Sigmoid colon (tissue), 7 donors: ENCODE data around the gene PRKG1. TPM values are rescaled to one million over a fixed set of nuclear protein-coding genes. Genes with fewer than 3 reads are reported as not detected.

ENCODE experiments used
- DNase-seq: peaks from one replicate; pipeline ENCODE4 v3.0.0-alpha.2; 2019
- H3K27ac ChIP-seq, 4 donors: fragments of 200-600 bp; sonication (generic); one replicate each; pipeline ENCODE4 v1.5.1; 2016 to 2019; ENCODE audit warnings: mild to moderate bottlenecking in 1 of 4
- H3K27me3 ChIP-seq, 3 donors: fragments of 200-600 bp; sonication (generic); one replicate each; pipeline ENCODE4 v1.5.1; 2019; ENCODE audit warnings: mild to moderate bottlenecking in 1 of 3
- H3K36me3 ChIP-seq, 4 donors: fragments of 200-600 bp; sonication (generic); one replicate each; pipeline ENCODE4 v1.5.1; 2016 to 2019
- H3K4me1 ChIP-seq, 4 donors: fragments of 200-600 bp; sonication (generic); one replicate each; pipeline ENCODE4 v1.5.1; 2017 to 2019
- H3K4me3 ChIP-seq, 4 donors: fragments of 200-600 bp; sonication (generic); one replicate each; pipeline ENCODE4 v1.5.1; 2017 to 2019; ENCODE audit warnings: mild to moderate bottlenecking in 2 of 4, moderate library complexity in 1 of 4
- H3K9me3 ChIP-seq, 4 donors: fragments of 200-600 bp in 3 of 4; sonication (generic) in 3 of 4; one replicate each; pipeline versions ENCODE4 v1.5.1 to v1.6.1; 2013 to 2019
- EP300 ChIP-seq, 4 donors: sonication (generic); formaldehyde crosslinking; IDR thresholded peaks; one replicate each; pipeline ENCODE4 v1.6.1; 2017; ENCODE audit warnings: antibody characterized with exemption in 4 of 4
- POLR2A ChIP-seq, 2 donors: fragments of 450-650 bp; IDR thresholded peaks; one replicate each; pipeline ENCODE4 v1.6.1; 2016; ENCODE audit warnings: antibody characterized with exemption in 2 of 2, mild to moderate bottlenecking in 2 of 2, moderate library complexity in 2 of 2
- POLR2AphosphoS5 ChIP-seq, 4 donors: sonication (generic); formaldehyde crosslinking; IDR thresholded peaks; one replicate each; pipeline ENCODE4 v1.6.1; 2017; ENCODE audit warnings: antibody characterized with exemption in 4 of 4
- WGBS, 2 donors: extraction: QIAGEN DNeasy Blood & Tissue Kit; methylation state at CpG; one replicate each; pipeline ENCODE4 v1.1.7; 2013; 5-methylcytosine and 5-hydroxymethylcytosine counted together
- intact Hi-C: fragments of 100-400 bp; cut with DNase I; formaldehyde crosslinking; loops from one replicate; pipeline ENCODE4 v1.15.1; 2023
- polyA plus RNA-seq, 3 donors: library from polyadenylated mRNA; stranded (reverse); fragments of 200-250 nt; gene quantifications; one replicate each; pipeline ENCODE4 v1.2.3, GENCODE V29; 2013
- total RNA-seq, 4 donors: library from RNA; depleted of rRNA; stranded (reverse); fragments of >200 nt; gene quantifications; one replicate each; pipeline ENCODE4 v1.1.0, GENCODE V29; 2016
- TF ChIP-seq, protein P1 (sequence below), 4 experiments: fragments of 450-650 bp in 3 of 4; fragments of 200-600 bp in 1 of 4; IDR thresholded peaks; one replicate each; pipeline ENCODE4 v1.5.1; 2016 to 2019; ENCODE audit warnings: antibody characterized with exemption in 4 of 4, mild to moderate bottlenecking in 3 of 4, moderate library complexity in 2 of 4
- donor health status: healthy with polysubstance abuse.
- donor health status: Bipolar disorder and iron deficiency.
- donor health status: healthy.

The PRKG1 gene
- total and polyA plus RNA-seq, 7 donors: 3.7 to 92.9 (median 60.2) TPM

DNA sequence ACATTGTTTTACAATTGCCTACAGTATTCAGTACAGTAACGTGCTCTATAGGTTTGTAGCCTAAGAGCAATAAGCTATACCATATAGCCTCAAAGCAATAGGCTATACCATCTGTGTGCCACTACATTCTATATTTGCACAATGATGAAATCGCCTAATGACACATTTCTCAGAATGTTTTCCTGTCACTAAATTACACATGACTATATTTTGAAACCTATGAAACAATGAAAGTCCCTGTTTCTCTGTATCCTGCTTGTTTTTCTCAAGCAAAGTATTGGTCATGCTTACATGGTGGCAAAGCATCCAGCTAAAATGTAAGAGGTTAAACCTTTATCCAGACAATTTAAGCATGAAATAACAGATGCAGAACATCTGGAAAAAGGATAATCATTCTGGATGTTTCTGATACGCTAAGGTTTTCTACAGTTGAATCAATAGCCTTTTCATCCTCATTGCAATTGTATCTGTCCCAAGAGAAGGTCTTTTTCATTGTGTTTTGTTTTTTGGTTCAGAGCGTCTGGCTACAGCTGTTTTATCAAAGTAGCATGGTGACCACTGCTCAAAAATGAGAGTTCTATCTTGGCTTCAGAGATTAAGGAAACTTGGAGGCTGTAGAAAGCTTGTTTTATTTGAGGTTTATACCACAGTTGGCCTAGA, 543.4 kb downstream of the PRKG1 start:
- no peak for TF ChIP-seq POLR2AphosphoS5 (IDR thresholded peaks at IDR 0.05)
- TF ChIP-seq, protein P1, sequence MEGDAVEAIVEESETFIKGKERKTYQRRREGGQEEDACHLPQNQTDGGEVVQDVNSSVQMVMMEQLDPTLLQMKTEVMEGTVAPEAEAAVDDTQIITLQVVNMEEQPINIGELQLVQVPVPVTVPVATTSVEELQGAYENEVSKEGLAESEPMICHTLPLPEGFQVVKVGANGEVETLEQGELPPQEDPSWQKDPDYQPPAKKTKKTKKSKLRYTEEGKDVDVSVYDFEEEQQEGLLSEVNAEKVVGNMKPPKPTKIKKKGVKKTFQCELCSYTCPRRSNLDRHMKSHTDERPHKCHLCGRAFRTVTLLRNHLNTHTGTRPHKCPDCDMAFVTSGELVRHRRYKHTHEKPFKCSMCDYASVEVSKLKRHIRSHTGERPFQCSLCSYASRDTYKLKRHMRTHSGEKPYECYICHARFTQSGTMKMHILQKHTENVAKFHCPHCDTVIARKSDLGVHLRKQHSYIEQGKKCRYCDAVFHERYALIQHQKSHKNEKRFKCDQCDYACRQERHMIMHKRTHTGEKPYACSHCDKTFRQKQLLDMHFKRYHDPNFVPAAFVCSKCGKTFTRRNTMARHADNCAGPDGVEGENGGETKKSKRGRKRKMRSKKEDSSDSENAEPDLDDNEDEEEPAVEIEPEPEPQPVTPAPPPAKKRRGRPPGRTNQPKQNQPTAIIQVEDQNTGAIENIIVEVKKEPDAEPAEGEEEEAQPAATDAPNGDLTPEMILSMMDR (IDR thresholded peaks at IDR 0.05): no peak
- no peak for TF ChIP-seq EP300 (IDR thresholded peaks at IDR 0.05)
- no peak overlapping the region for H3K4me3 ChIP-seq
- no peaks in the 10 kb centered on the region for H3K36me3 ChIP-seq
- no peak overlapping the region for H3K27ac ChIP-seq
- no peak for DNase-seq
- peaks cover 0 to 4% (median 0%) of the 10 kb centered on the region in 4 donors for H3K9me3 ChIP-seq
- H3K27me3 ChIP-seq: no peaks in the 10 kb centered on the region
- 81 to 82% methylated on average over 4 of the region's 4 CpGs for WGBS, 2 donors
- peaks cover 0 to 8% (median 3%) of the 10 kb centered on the region in 4 donors for H3K4me1 ChIP-seq
- intact Hi-C loops: no loop called here

DNA sequence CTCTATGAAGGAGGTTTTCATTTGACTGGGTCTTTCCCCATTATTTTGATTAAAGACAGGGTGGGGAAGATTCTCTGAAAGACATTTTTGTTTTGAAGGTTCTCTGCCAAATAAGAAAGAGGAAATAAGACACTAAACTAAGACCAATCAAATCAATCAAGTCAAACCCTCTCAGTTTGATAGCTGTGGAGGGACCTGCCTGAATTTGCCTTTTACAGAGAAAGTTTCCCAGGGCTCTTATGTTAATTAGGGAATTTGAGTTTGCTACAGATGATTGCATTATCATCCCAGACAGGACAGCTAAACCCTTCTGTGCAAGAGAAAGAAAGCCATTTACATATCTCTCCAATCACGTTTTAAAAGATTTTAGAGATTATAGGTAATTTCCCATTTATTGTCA, 545.1 kb downstream of the PRKG1 start:
- H3K9me3 ChIP-seq: peaks cover 0 to 2% (median 0%) of the 10 kb centered on the region in 4 donors
- DNase-seq: no peak
- TF ChIP-seq, protein P1 (IDR thresholded peaks at IDR 0.05): no peak
- no peak for TF ChIP-seq EP300 (IDR thresholded peaks at IDR 0.05)
- no peak for TF ChIP-seq POLR2A (IDR thresholded peaks at IDR 0.05)
- no peak for TF ChIP-seq POLR2AphosphoS5 (IDR thresholded peaks at IDR 0.05)
- intact Hi-C loops: no loop called here
- no peaks in the 10 kb centered on the region for H3K36me3 ChIP-seq
- peaks cover 0 to 10% (median 4%) of the 10 kb centered on the region in 4 donors for H3K4me1 ChIP-seq
- no peak overlapping the region for H3K4me3 ChIP-seq
- WGBS, 2 donors: 68 to 79% methylated on average over 1 of the region's 1 CpG
- no peak overlapping the region for H3K27ac ChIP-seq
- H3K27me3 ChIP-seq: no peaks in the 10 kb centered on the region

- 84 to 88% methylated on average over 1 of the region's 1 CpG for WGBS, 2 donors
- Histone ChIP-seq H3K9me3 (no peaks in the 10 kb centered on the region), H3K27me3 (no peaks in the 10 kb centered on the region), H3K4me1 (peaks cover 0 to 10% (median 4%) of the 10 kb centered on the region in 4 donors), H3K36me3 (no peaks in the 10 kb centered on the region), H3K27ac (no peak overlapping the region), H3K4me3 (no peak overlapping the region)
- intact Hi-C loops: no loop called here
- TF ChIP-seq POLR2A (IDR thresholded peaks at IDR 0.05) (no peak), POLR2AphosphoS5 (IDR thresholded peaks at IDR 0.05) (no peak), EP300 (IDR thresholded peaks at IDR 0.05) (no peak)
- TF ChIP-seq, protein P1 (IDR thresholded peaks at IDR 0.05): no peak
- DNase-seq: no peak
Observed at GRCh38 chr10:51620131-51620530, 545.8 kb downstream of the PRKG1 start.

- no peak for DNase-seq
- Histone ChIP-seq H3K9me3 (no peaks in the 10 kb centered on the region), H3K27ac (no peak overlapping the region), H3K4me1 (peaks cover 0 to 10% (median 4%) of the 10 kb centered on the region in 4 donors), H3K27me3 (no peaks in the 10 kb centered on the region), H3K4me3 (no peak overlapping the region), H3K36me3 (no peaks in the 10 kb centered on the region)
- TF ChIP-seq EP300 (IDR thresholded peaks at IDR 0.05): no peak
- TF ChIP-seq POLR2A (IDR thresholded peaks at IDR 0.05): no peak
- TF ChIP-seq, protein P1 (IDR thresholded peaks at IDR 0.05): no peak
- TF ChIP-seq POLR2AphosphoS5 (IDR thresholded peaks at IDR 0.05): no peak
- intact Hi-C loops: no loop called here
- WGBS, 2 donors: 85 to 90% methylated on average over 1 of the region's 1 CpG
Observed at GRCh38 chr10:51624013-51624412, 549.7 kb downstream of the PRKG1 start.
